ENCODE measurements around the gene PDE4DIP.
"Not testable (repeated sequence)": the region's sequence is repeated elsewhere in the genome, so short reads cannot be mapped to it uniquely, and the experiment has no call there.

DNA sequence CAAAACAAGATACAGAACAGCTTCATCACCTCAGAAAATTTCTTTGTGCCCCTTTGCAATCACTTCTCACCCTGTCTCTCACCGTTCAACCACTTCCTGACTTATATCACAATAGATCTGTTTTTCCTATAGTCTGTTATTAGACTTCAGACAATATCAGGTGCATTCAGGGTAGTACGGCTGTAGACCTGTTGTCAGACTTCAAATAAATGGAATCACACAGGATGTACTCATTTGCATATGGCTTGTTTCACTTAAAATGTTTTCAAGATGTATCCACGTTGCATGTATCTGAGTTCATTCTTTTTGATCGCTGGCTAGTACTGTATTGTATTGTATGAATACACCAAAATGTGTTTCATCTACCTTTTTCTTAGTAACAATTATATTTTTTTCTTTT, 104.5 kb downstream of the PDE4DIP start:
- TF ChIP-seq, protein P1, sequence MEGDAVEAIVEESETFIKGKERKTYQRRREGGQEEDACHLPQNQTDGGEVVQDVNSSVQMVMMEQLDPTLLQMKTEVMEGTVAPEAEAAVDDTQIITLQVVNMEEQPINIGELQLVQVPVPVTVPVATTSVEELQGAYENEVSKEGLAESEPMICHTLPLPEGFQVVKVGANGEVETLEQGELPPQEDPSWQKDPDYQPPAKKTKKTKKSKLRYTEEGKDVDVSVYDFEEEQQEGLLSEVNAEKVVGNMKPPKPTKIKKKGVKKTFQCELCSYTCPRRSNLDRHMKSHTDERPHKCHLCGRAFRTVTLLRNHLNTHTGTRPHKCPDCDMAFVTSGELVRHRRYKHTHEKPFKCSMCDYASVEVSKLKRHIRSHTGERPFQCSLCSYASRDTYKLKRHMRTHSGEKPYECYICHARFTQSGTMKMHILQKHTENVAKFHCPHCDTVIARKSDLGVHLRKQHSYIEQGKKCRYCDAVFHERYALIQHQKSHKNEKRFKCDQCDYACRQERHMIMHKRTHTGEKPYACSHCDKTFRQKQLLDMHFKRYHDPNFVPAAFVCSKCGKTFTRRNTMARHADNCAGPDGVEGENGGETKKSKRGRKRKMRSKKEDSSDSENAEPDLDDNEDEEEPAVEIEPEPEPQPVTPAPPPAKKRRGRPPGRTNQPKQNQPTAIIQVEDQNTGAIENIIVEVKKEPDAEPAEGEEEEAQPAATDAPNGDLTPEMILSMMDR (IDR thresholded peaks at IDR 0.05; ENCODE audit: insufficient read depth, low read length, poor library complexity, severe bottlenecking) = not testable (repeated sequence)
- TF ChIP-seq EZH2phosphoT487 (conservative IDR thresholded peaks at IDR 0.05; ENCODE audit: low read length) = not testable (repeated sequence)

All from SU-DHL-6 (cell line).